Transverse colon (tissue), 4 donors: ENCODE results near the gene PPP1R7.

ENCODE experiments used
- EP300 ChIP-seq: sonication (generic); formaldehyde crosslinking; IDR thresholded peaks from one replicate; pipeline ENCODE4 v1.6.1; 2017; ENCODE audit warnings: antibody characterized with exemption, low read depth
- POLR2A ChIP-seq: fragments of 450-650 bp; IDR thresholded peaks from one replicate; pipeline ENCODE4 v1.6.1; 2016; ENCODE audit warnings: antibody characterized with exemption, mild to moderate bottlenecking, moderate library complexity
- POLR2AphosphoS5 ChIP-seq, 3 donors: sonication (generic); formaldehyde crosslinking; IDR thresholded peaks; one replicate each; pipeline ENCODE4 v1.6.1; 2016; ENCODE audit warnings: antibody characterized with exemption in 3 of 3
- TF ChIP-seq, protein P1 (sequence below), 5 experiments: fragments of 200-600 bp in 3 of 5; fragments of 450-650 bp in 2 of 5; sonication (generic) in 3 of 5; IDR thresholded peaks; 1 replicate in 2 of 5; 2 replicates in 3 of 5; pipeline ENCODE4 v1.5.1; 2016 to 2017; ENCODE audit warnings: antibody characterized with exemption in 5 of 5, inconsistent platforms in 3 of 5, mild to moderate bottlenecking in 2 of 5, moderate library complexity in 1 of 5

DNA sequence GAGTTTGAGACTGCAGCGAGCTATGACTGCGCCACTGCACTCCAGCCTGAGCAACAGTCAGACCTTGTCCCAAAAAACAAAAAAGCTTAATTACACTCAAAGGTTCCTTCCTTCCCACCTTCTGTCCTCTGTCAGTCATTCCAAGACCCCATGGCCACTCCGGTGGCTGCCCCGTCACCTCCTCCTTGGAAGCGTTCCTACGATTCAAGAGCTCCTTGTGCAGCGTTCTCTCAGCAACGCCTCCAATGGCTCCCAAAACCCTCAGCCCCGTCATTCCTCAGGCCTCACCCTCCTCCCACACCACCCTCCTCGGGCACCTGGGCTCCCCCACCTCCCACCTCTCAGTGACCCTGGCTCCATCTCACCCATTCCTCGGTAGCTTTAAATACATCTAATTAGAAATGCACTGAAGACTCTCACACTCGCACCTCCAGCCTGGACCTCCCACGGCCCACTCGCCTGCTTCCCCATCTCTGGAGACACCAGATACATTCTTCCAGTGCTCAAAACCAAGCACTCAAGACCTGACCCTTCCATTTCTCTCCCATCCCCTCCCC, 9.0 kb upstream of the PPP1R7 start:
- TF ChIP-seq, protein P1, sequence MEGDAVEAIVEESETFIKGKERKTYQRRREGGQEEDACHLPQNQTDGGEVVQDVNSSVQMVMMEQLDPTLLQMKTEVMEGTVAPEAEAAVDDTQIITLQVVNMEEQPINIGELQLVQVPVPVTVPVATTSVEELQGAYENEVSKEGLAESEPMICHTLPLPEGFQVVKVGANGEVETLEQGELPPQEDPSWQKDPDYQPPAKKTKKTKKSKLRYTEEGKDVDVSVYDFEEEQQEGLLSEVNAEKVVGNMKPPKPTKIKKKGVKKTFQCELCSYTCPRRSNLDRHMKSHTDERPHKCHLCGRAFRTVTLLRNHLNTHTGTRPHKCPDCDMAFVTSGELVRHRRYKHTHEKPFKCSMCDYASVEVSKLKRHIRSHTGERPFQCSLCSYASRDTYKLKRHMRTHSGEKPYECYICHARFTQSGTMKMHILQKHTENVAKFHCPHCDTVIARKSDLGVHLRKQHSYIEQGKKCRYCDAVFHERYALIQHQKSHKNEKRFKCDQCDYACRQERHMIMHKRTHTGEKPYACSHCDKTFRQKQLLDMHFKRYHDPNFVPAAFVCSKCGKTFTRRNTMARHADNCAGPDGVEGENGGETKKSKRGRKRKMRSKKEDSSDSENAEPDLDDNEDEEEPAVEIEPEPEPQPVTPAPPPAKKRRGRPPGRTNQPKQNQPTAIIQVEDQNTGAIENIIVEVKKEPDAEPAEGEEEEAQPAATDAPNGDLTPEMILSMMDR (IDR thresholded peaks at IDR 0.05) = no peak
- TF ChIP-seq POLR2A (no peak), POLR2AphosphoS5 (IDR thresholded peaks at IDR 0.05) (no peak), EP300 (no peak)
